T47D (cell line): ENCODE data around the gene PHC3.
A peak's percentile ranks its signal among the peaks of the same experiment; 100 is the strongest.

ENCODE experiments used
- DNase-seq, 2 experiments: peaks; one replicate each; pipeline versions ENCODE4 v3.0.0 to v3.0.0-alpha.2; 2011 to 2012; ENCODE audit warnings: low read depth in 1 of 2, low spot score in 1 of 2
- JUND ChIP-seq: IDR thresholded peaks from 2 replicates; pipeline ENCODE4 v1.6.1; 2012; ENCODE audit warnings: low read depth
- in situ Hi-C: cut with HindIII; loops from 2 replicates; pipeline ENCODE4 v1.10.0; 2016; ENCODE audit warnings: low sequenced_read_pairs, low pct_unique_long_range_greater_than_20kb

Gene PHC3

GRCh38 chr3:170163956-170164645 is 17.4 kb downstream of the PHC3 start:
- in situ Hi-C loops, result no loop called here
- DNase-seq, result peak in 1 of 2 experiments; percentile 73
- TF ChIP-seq JUND, result no peak

- TF ChIP-seq JUND, result no peak
- in situ Hi-C loops, result no loop called here
- no peak for DNase-seq
Measured at GRCh38 chr3:170162630-170163029, 18.9 kb downstream of the PHC3 start.

GRCh38 chr3:170162052-170162451 is 19.5 kb downstream of the PHC3 start:
- in situ Hi-C loops, result no loop called here
- DNase-seq, result no peak
- TF ChIP-seq JUND, result no peak

GRCh38 chr3:170159933-170160332 is 21.6 kb downstream of the PHC3 start:
- DNase-seq, result peak in 1 of 2 experiments; percentile 55
- TF ChIP-seq JUND, result no peak
- in situ Hi-C loops, result no loop called here

- in situ Hi-C loops, result no loop called here
- no peak for DNase-seq
- TF ChIP-seq JUND, result no peak
Measured at GRCh38 chr3:170159459-170159858, 22.1 kb downstream of the PHC3 start.

GRCh38 chr3:170155604-170156003 is 25.9 kb downstream of the PHC3 start:
- no peak for DNase-seq
- in situ Hi-C loops, result no loop called here
- no peak for TF ChIP-seq JUND

- in situ Hi-C loops, result no loop called here
- DNase-seq, result no peak
- no peak for TF ChIP-seq JUND
Measured at GRCh38 chr3:170154569-170155143, 26.9 kb downstream of the PHC3 start.

GRCh38 chr3:170154084-170154483 is 27.4 kb downstream of the PHC3 start:
- no peak for TF ChIP-seq JUND
- no peak for DNase-seq
- in situ Hi-C loops, result no loop called here

GRCh38 chr3:170151536-170151935 is 30.0 kb downstream of the PHC3 start:
- no peak for TF ChIP-seq JUND
- in situ Hi-C loops, result no loop called here
- DNase-seq, result no peak

- in situ Hi-C loops, result no loop called here
- no peak for DNase-seq
- no peak for TF ChIP-seq JUND
Measured at GRCh38 chr3:170149016-170149415, 32.5 kb downstream of the PHC3 start.

GRCh38 chr3:170145278-170145677 is 36.3 kb downstream of the PHC3 start:
- TF ChIP-seq JUND, result no peak
- no peak for DNase-seq
- in situ Hi-C loops, result no loop called here

- in situ Hi-C loops, result no loop called here
- no peak for TF ChIP-seq JUND
- DNase-seq, result no peak
Measured at GRCh38 chr3:170144437-170144843, 37.1 kb downstream of the PHC3 start.

- no peak for DNase-seq
- in situ Hi-C loops, result no loop called here
- TF ChIP-seq JUND, result no peak
Measured at GRCh38 chr3:170142373-170142772, 39.2 kb downstream of the PHC3 start.

GRCh38 chr3:170137986-170138385 is 43.5 kb downstream of the PHC3 start:
- TF ChIP-seq JUND, result no peak
- no peak for DNase-seq
- in situ Hi-C loops, result no loop called here
